SK-N-SH (cell line): Measurements from ENCODE around the gene TJP2. TPM values are rescaled to one million over a fixed set of nuclear protein-coding genes. Genes with fewer than 3 reads are reported as not detected.

ENCODE experiments used
- CTCF ChIA-PET: fragments of 300-600, 350-600 bp; formaldehyde crosslinking; extraction: SDS; loops from one replicate; lab custom pipeline; 2021; lab: Yijun Ruan, JAX
- POLR2A ChIA-PET: fragments of 350-600 bp; sonication (Branson Sonifier 250); formaldehyde crosslinking; extraction: SDS; loops from one replicate; lab custom pipeline; 2020; ENCODE audit warnings: antibody characterized with exemption, inconsistent platforms; lab: Yijun Ruan, JAX
- DNase-seq: peaks from one replicate; pipeline ENCODE4 v3.0.0; 2012
- H2AFZ ChIP-seq: fragments of 200-600 bp; sonication (generic); 2 replicates; pipeline ENCODE4 v1.8.1; 2016; ENCODE audit warnings: antibody characterized with exemption, mild to moderate bottlenecking, low read depth
- H3F3A ChIP-seq: fragments of 200-600 bp; sonication (generic); replicated peaks from 2 replicates; pipeline ENCODE3; 2016; ENCODE audit warnings: antibody characterized with exemption, mild to moderate bottlenecking; ENCODE audit not compliant: insufficient read depth
- H3K27ac ChIP-seq, 2 experiments: fragments of 200-500 bp in 1 of 2; fragments of 200-600 bp in 1 of 2; sonication (Bioruptor generic) in 1 of 2; sonication (generic), shearing (Covaris generic) in 1 of 2; 2 replicates each; pipeline versions ENCODE4 v1.5.1 to v1.6.1; 2014 to 2016; ENCODE audit warnings: low read depth in 2 of 2, inconsistent platforms in 1 of 2, low read length in 1 of 2, mild to moderate bottlenecking in 1 of 2, mixed read lengths in 1 of 2
- H3K27me3 ChIP-seq: fragments of 200-600 bp; sonication (generic), shearing (Covaris generic); 2 replicates; pipeline ENCODE4 v1.6.1; 2016; ENCODE audit warnings: mixed run types; ENCODE audit not compliant: insufficient read depth
- H3K36me3 ChIP-seq, 2 experiments: fragments of 200-500 bp in 1 of 2; fragments of 200-600 bp in 1 of 2; sonication (Bioruptor generic) in 1 of 2; sonication (generic) in 1 of 2; replicated peaks in 1 of 2; 2 replicates each; pipeline versions ENCODE3 to v1.5.1; 2014 to 2016; ENCODE audit warnings: low read length in 1 of 2, mild to moderate bottlenecking in 1 of 2; ENCODE audit not compliant: insufficient read depth in 2 of 2, control insufficient read depth in 1 of 2
- H3K4me1 ChIP-seq, 2 experiments: fragments of 200-500 bp in 1 of 2; fragments of 200-600 bp in 1 of 2; sonication (Bioruptor generic) in 1 of 2; sonication (generic), shearing (Covaris generic) in 1 of 2; 2 replicates each; pipeline versions ENCODE4 v1.5.1 to v1.6.1; 2014 to 2016; ENCODE audit warnings: low read depth in 1 of 2, low read length in 1 of 2, mixed run types in 1 of 2; ENCODE audit not compliant: insufficient read depth in 2 of 2, control insufficient read depth in 1 of 2
- H3K4me2 ChIP-seq: fragments of 200-600 bp; sonication (generic), shearing (Covaris generic); 2 replicates; pipeline ENCODE4 v1.6.1; 2017; ENCODE audit warnings: mixed run types
- H3K4me3 ChIP-seq, 2 experiments: fragments of 200-500 bp in 1 of 2; fragments of 200-600 bp in 1 of 2; sonication (Bioruptor generic) in 1 of 2; sonication (generic), shearing (Covaris generic) in 1 of 2; 2 replicates each; pipeline versions ENCODE4 v1.5.1 to v1.8.1; 2014 to 2016; ENCODE audit warnings: low read depth in 2 of 2, inconsistent platforms in 1 of 2, low read length in 1 of 2, mild to moderate bottlenecking in 1 of 2, mixed read lengths in 1 of 2, moderate library complexity in 1 of 2
- H3K79me2 ChIP-seq: fragments of 200-600 bp; sonication (generic); 2 replicates; pipeline ENCODE4 v1.8.1; 2017; ENCODE audit warnings: mild to moderate bottlenecking; ENCODE audit not compliant: insufficient read depth
- H3K9ac ChIP-seq: fragments of 200-600 bp; sonication (generic); 2 replicates; pipeline ENCODE4 v1.6.1; 2017; ENCODE audit warnings: mixed run types
- H3K9me2 ChIP-seq: fragments of 200-600 bp; sonication (generic); 2 replicates; pipeline ENCODE4 v1.6.1; 2017; ENCODE audit warnings: mixed run types
- H3K9me3 ChIP-seq: fragments of 200-600 bp; sonication (generic); 2 replicates; pipeline ENCODE4 v1.6.1; 2017; ENCODE audit warnings: mixed run types, mild to moderate bottlenecking, moderate library complexity
- H4K20me1 ChIP-seq: fragments of 200-600 bp; sonication (generic); 2 replicates; pipeline ENCODE4 v1.6.1; 2017; ENCODE audit warnings: mild to moderate bottlenecking, mixed run types; ENCODE audit not compliant: insufficient read depth
- ELF1 ChIP-seq: IDR thresholded peaks from 2 replicates; pipeline ENCODE4 v1.4.0; 2012
- EZH2phosphoT487 ChIP-seq: fragments of 200-600 bp; sonication (generic); IDR thresholded peaks from 2 replicates; pipeline ENCODE4 v1.6.1; 2017; ENCODE audit warnings: low read depth, mixed run types, mild to moderate bottlenecking, antibody characterized with exemption, moderate library complexity, borderline replicate concordance
- FOXJ3 ChIP-seq: sonication (generic); formaldehyde crosslinking; IDR thresholded peaks from 2 replicates; pipeline ENCODE4 v1.5.1; 2020; ENCODE audit warnings: mild to moderate bottlenecking, missing genetic modification reagents
- FOXM1 ChIP-seq: IDR thresholded peaks from 2 replicates; pipeline ENCODE4 v1.4.0; 2012; ENCODE audit warnings: low read depth, mild to moderate bottlenecking
- GABPA ChIP-seq: IDR thresholded peaks from 2 replicates; pipeline ENCODE4 v1.4.0; 2012; ENCODE audit warnings: low read depth, mild to moderate bottlenecking
- GATA2 ChIP-seq: sonication (generic); formaldehyde crosslinking; IDR thresholded peaks from 2 replicates; pipeline ENCODE4 v1.5.0; 2020; ENCODE audit warnings: mild to moderate bottlenecking, missing genetic modification reagents
- JUND ChIP-seq: IDR thresholded peaks from 2 replicates; pipeline ENCODE4 v1.4.0; 2012
- RAD21 ChIP-seq: IDR thresholded peaks from 2 replicates; pipeline ENCODE4 v1.6.1; 2012; ENCODE audit warnings: mild to moderate bottlenecking, low read length
- RFX5 ChIP-seq: IDR thresholded peaks from 2 replicates; pipeline ENCODE4 v1.6.1; 2012; ENCODE audit warnings: mild to moderate bottlenecking, improper control_type of control experiment, low read length
- RXRA ChIP-seq: IDR thresholded peaks from 2 replicates; pipeline ENCODE4 v1.4.0; 2012; ENCODE audit warnings: low read depth, mild to moderate bottlenecking, borderline replicate concordance
- TAF1 ChIP-seq: IDR thresholded peaks from 2 replicates; pipeline ENCODE4 v1.6.1; 2012; ENCODE audit warnings: low read depth, mild to moderate bottlenecking, low read length, moderate library complexity, borderline replicate concordance
- WGBS: methylation state at CpG from one replicate; pipeline ENCODE4 v1.1.6; 2017; ENCODE audit warnings: low lambda C conversion rate; 5-methylcytosine and 5-hydroxymethylcytosine counted together
- polyA plus RNA-seq, 3 experiments: library from polyadenylated mRNA; depleted of rRNA; stranded (reverse); fragments of >200 nt; gene quantifications; 2 replicates each; pipeline ENCODE4 v1.2.3, GENCODE V29; 2012
- TF ChIP-seq, protein P1 (sequence below): IDR thresholded peaks from 2 replicates; pipeline ENCODE4; 2012
- TF ChIP-seq, protein P2 (sequence below): fragments of 150-350 bp; IDR thresholded peaks from 2 replicates; pipeline ENCODE4 v1.6.1; 2017; ENCODE audit warnings: antibody characterized with exemption, low read length, low read depth, borderline replicate concordance
- TF ChIP-seq, protein P3 (sequence below): IDR thresholded peaks from 2 replicates; pipeline ENCODE4 v1.4.0; 2012; ENCODE audit warnings: low read depth, borderline replicate concordance
- TF ChIP-seq, protein P4 (sequence below): IDR thresholded peaks from 2 replicates; pipeline ENCODE4 v1.4.0; 2012; ENCODE audit warnings: low read depth
- TF ChIP-seq, protein P5 (sequence below): fragments of 200-600 bp; sonication (generic); IDR thresholded peaks from 2 replicates; pipeline ENCODE4 v1.6.1; 2017; ENCODE audit warnings: antibody characterized with exemption, mild to moderate bottlenecking, moderate library complexity

TJP2 gene
- polyA plus RNA-seq, 1 of the 3 experiments (the other 2 are of a cell fraction) = 17.7 TPM

DNA sequence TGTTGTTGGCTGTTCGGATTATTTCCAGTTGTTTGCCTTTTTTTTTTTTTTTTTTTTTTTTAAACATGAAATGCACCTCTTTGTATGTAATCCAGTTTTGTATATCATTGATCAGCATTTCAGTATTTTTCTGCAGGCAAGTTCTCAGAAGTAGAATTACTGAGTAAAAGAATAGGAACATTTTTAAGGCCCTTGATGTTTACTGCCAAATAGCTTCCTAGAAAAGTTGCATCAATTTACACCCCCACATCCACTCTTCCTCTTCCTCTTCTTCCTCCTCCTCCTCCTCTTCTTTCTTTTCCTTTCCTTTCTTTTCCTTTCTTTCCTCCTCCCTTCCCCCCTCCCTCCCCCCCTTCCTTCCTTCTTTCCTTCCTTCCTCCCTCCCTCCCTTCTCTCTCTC, 81.5 kb downstream of the TJP2 start:
- Histone ChIP-seq H3F3A (no peaks in the 10 kb centered on the region), H4K20me1 (no peaks in the 10 kb centered on the region), H3K4me3 (no peak overlapping the region), H3K36me3 (peaks cover 12 to 19% of the 10 kb centered on the region in 2 experiments), H3K27me3 (no peaks in the 10 kb centered on the region), H3K27ac (no peak overlapping the region), H3K9me2 (no peaks in the 10 kb centered on the region), H3K79me2 (no peaks in the 10 kb centered on the region), H3K4me1 (no peaks in the 10 kb centered on the region), H3K9ac (no peak overlapping the region), H3K9me3 (no peaks in the 10 kb centered on the region), H2AFZ (no peak overlapping the region), H3K4me2 (no peak overlapping the region)
- 94% methylated on average over 1 of the region's 1 CpG for WGBS
- TF ChIP-seq GATA2 (CRISPR knock-in tag) (no peak), JUND (no peak), RXRA (no peak), FOXM1 (no peak), RFX5 (no peak), GABPA (no peak), TAF1 (no peak), RAD21 (no peak)
- TF ChIP-seq, protein P1, sequence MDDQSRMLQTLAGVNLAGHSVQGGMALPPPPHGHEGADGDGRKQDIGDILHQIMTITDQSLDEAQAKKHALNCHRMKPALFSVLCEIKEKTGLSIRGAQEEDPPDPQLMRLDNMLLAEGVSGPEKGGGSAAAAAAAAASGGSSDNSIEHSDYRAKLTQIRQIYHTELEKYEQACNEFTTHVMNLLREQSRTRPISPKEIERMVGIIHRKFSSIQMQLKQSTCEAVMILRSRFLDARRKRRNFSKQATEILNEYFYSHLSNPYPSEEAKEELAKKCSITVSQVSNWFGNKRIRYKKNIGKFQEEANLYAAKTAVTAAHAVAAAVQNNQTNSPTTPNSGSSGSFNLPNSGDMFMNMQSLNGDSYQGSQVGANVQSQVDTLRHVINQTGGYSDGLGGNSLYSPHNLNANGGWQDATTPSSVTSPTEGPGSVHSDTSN = no peak
- TF ChIP-seq, protein P2, sequence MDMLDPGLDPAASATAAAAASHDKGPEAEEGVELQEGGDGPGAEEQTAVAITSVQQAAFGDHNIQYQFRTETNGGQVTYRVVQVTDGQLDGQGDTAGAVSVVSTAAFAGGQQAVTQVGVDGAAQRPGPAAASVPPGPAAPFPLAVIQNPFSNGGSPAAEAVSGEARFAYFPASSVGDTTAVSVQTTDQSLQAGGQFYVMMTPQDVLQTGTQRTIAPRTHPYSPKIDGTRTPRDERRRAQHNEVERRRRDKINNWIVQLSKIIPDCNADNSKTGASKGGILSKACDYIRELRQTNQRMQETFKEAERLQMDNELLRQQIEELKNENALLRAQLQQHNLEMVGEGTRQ = no peak
- TF ChIP-seq, protein P3, sequence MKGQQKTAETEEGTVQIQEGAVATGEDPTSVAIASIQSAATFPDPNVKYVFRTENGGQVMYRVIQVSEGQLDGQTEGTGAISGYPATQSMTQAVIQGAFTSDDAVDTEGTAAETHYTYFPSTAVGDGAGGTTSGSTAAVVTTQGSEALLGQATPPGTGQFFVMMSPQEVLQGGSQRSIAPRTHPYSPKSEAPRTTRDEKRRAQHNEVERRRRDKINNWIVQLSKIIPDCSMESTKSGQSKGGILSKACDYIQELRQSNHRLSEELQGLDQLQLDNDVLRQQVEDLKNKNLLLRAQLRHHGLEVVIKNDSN = no peak
- TF ChIP-seq, protein P4, sequence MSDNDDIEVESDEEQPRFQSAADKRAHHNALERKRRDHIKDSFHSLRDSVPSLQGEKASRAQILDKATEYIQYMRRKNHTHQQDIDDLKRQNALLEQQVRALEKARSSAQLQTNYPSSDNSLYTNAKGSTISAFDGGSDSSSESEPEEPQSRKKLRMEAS = no peak
- TF ChIP-seq, protein P5, sequence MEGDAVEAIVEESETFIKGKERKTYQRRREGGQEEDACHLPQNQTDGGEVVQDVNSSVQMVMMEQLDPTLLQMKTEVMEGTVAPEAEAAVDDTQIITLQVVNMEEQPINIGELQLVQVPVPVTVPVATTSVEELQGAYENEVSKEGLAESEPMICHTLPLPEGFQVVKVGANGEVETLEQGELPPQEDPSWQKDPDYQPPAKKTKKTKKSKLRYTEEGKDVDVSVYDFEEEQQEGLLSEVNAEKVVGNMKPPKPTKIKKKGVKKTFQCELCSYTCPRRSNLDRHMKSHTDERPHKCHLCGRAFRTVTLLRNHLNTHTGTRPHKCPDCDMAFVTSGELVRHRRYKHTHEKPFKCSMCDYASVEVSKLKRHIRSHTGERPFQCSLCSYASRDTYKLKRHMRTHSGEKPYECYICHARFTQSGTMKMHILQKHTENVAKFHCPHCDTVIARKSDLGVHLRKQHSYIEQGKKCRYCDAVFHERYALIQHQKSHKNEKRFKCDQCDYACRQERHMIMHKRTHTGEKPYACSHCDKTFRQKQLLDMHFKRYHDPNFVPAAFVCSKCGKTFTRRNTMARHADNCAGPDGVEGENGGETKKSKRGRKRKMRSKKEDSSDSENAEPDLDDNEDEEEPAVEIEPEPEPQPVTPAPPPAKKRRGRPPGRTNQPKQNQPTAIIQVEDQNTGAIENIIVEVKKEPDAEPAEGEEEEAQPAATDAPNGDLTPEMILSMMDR = no peak
- ChIA-PET CTCF (interaction anchor here (0.6 to 1.1 kb wide), 2 partner anchors 10 to 107 kb away, joined by 3 read pairs; no protein-coding TSS in a partner anchor), POLR2A (no interaction called here)
- no peak for DNase-seq

DNA sequence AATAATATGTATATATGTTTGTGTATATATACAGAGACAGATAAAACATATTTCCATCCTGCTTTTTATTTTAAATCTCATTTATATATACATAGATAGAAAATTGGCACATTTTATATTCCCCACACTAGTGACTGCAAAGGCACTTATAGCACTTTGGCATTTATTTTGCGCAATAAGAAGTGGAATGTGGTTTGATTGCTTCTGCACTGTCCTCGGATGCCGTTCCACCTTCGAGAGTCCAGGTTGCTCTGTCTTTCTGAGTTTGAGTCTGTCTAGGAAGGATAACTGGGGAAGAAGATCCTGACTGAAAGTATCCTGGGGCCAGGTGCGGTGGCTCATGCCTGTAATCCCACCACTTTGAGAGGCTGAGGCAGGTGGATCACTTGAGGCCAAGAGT, 84.5 kb downstream of the TJP2 start:
- no peak overlapping the region for H2AFZ ChIP-seq
- H3K36me3 ChIP-seq = peaks cover 2 to 15% of the 10 kb centered on the region in 2 experiments
- ChIA-PET CTCF (no interaction called here), POLR2A (no interaction called here)
- 82% methylated on average over 5 of the region's 5 CpGs for WGBS
- H3K27ac ChIP-seq = no peak overlapping the region
- no peak for TF ChIP-seq ELF1
- no peak for TF ChIP-seq FOXJ3 (CRISPR knock-in tag)
- no peak for TF ChIP-seq EZH2phosphoT487
- H3K9me3 ChIP-seq = no peaks in the 10 kb centered on the region
- no peaks in the 10 kb centered on the region for H3K79me2 ChIP-seq
- H3K9ac ChIP-seq = no peak overlapping the region
- DNase-seq = no peak
- no peak overlapping the region for H3K4me3 ChIP-seq
- H4K20me1 ChIP-seq = no peaks in the 10 kb centered on the region
- no peaks in the 10 kb centered on the region for H3K4me1 ChIP-seq
- H3F3A ChIP-seq = no peaks in the 10 kb centered on the region
- no peak overlapping the region for H3K4me2 ChIP-seq
- H3K27me3 ChIP-seq = no peaks in the 10 kb centered on the region
- no peaks in the 10 kb centered on the region for H3K9me2 ChIP-seq
